Astrocyte (in vitro differentiated cells and primary cell): ENCODE measurements around the gene LSP1. TPM values are rescaled to one million over a fixed set of nuclear protein-coding genes. Genes with fewer than 3 reads are reported as not detected.

Source experiments
- DNase-seq: peaks from one replicate; pipeline ENCODE4 v3.0.0-alpha.2; 2010; ENCODE audit warnings: low read depth
- FAIRE-seq: peaks from 2 replicates; lab custom pipeline; 2011; peaks lifted over from hg19 to GRCh38; lab: Jason Lieb, UNC
- H2AFZ ChIP-seq: 2 replicates; pipeline ENCODE4 v1.6.0; 2012; ENCODE audit warnings: low read depth, low read length, inconsistent platforms
- H3K27ac ChIP-seq: 2 replicates; pipeline ENCODE4 v1.5.1; 2011; ENCODE audit warnings: low read depth, low read length, inconsistent platforms
- H3K27me3 ChIP-seq: 2 replicates; pipeline ENCODE4 v1.6.0; 2011; ENCODE audit warnings: low read length, inconsistent platforms; ENCODE audit not compliant: insufficient read depth
- H3K36me3 ChIP-seq: 2 replicates; pipeline ENCODE4 v1.5.1; 2011; ENCODE audit warnings: low read length, inconsistent platforms; ENCODE audit not compliant: insufficient read depth
- H3K4me1 ChIP-seq: 2 replicates; pipeline ENCODE4 v1.5.1; 2011; ENCODE audit warnings: low read length, inconsistent platforms; ENCODE audit not compliant: insufficient read depth
- H3K4me2 ChIP-seq: 2 replicates; pipeline ENCODE4 v1.6.0; 2012; ENCODE audit warnings: low read length, inconsistent platforms
- H3K4me3 ChIP-seq: 2 replicates; pipeline ENCODE4 v1.5.1; 2011; ENCODE audit warnings: low read depth, mild to moderate bottlenecking, low read length, inconsistent platforms; ENCODE audit not compliant: insufficient read depth
- H3K79me2 ChIP-seq: 2 replicates; pipeline ENCODE4 v1.6.0; 2012; ENCODE audit warnings: mild to moderate bottlenecking, low read length, inconsistent platforms; ENCODE audit not compliant: insufficient read depth
- H3K9ac ChIP-seq: 2 replicates; pipeline ENCODE4 v1.6.0; 2012; ENCODE audit warnings: mild to moderate bottlenecking, low read length, inconsistent platforms
- H3K9me3 ChIP-seq: 2 replicates; pipeline ENCODE4 v1.5.1; 2012; ENCODE audit warnings: low read depth, mild to moderate bottlenecking, low read length, inconsistent platforms; ENCODE audit not compliant: insufficient read depth
- H4K20me1 ChIP-seq: 2 replicates; pipeline ENCODE4 v1.6.0; 2012; ENCODE audit warnings: low read length, inconsistent platforms; ENCODE audit not compliant: insufficient read depth
- H3K27ac Mint-ChIP-seq: one replicate; pipeline ENCODE4 v1.8.0; 2021; ENCODE audit warnings: mild to moderate bottlenecking, mixed read lengths; ENCODE audit not compliant: unreplicated experiment
- H3K27me3 Mint-ChIP-seq: one replicate; pipeline ENCODE4 v1.8.0; 2021; ENCODE audit warnings: low read depth, mixed read lengths; ENCODE audit not compliant: unreplicated experiment
- H3K36me3 Mint-ChIP-seq: one replicate; pipeline ENCODE4 v1.8.0; 2021; ENCODE audit warnings: low read depth, mixed read lengths; ENCODE audit not compliant: unreplicated experiment
- H3K4me1 Mint-ChIP-seq: one replicate; pipeline ENCODE4 v1.8.0; 2021; ENCODE audit warnings: low read depth, mixed read lengths; ENCODE audit not compliant: unreplicated experiment
- H3K4me3 Mint-ChIP-seq: one replicate; pipeline ENCODE4 v1.8.0; 2021; ENCODE audit warnings: mild to moderate bottlenecking, moderate library complexity, mixed read lengths; ENCODE audit not compliant: unreplicated experiment
- H3K9me3 Mint-ChIP-seq: one replicate; pipeline ENCODE4 v1.8.0; 2021; ENCODE audit warnings: mild to moderate bottlenecking, mixed read lengths; ENCODE audit not compliant: unreplicated experiment
- CTCF ChIP-seq: IDR thresholded peaks from 2 replicates; pipeline ENCODE4 v1.5.1; 2011; ENCODE audit warnings: low read depth, mild to moderate bottlenecking, inconsistent platforms, low read length, moderate library complexity; ENCODE audit not compliant: insufficient read depth
- EZH2 ChIP-seq: IDR thresholded peaks from 2 replicates; pipeline ENCODE4 v1.6.1; 2012; ENCODE audit warnings: mild to moderate bottlenecking, low read length, inconsistent platforms; ENCODE audit not compliant: insufficient read depth
- total RNA-seq: library from RNA; stranded (reverse); gene quantifications from 2 replicates; pipeline ENCODE4 v1.2.1, GENCODE V29; 2021

The LSP1 gene
- total RNA-seq, 1 donor from 2014 or later: 1.3 TPM

GRCh38 chr11:1848640-1849430 is 4.0 kb upstream of the LSP1 start:
- no peaks in the 10 kb centered on the region for H3K4me1 Mint-ChIP-seq
- H3K36me3 Mint-ChIP-seq: no peaks in the 10 kb centered on the region
- Histone ChIP-seq H3K4me3 (no peak overlapping the region), H3K4me2 (no peak overlapping the region), H3K27me3 (peaks cover 6% of the 10 kb centered on the region), H3K36me3 (no peaks in the 10 kb centered on the region), H3K4me1 (peaks cover 3% of the 10 kb centered on the region), H3K9me3 (no peaks in the 10 kb centered on the region), H4K20me1 (no peaks in the 10 kb centered on the region), H3K9ac (no peak overlapping the region), H2AFZ (no peak overlapping the region), H3K79me2 (no peaks in the 10 kb centered on the region), H3K27ac (no peak overlapping the region)
- no peak overlapping the region for H3K4me3 Mint-ChIP-seq
- no peak overlapping the region for H3K27ac Mint-ChIP-seq
- no peak for FAIRE-seq
- no peaks in the 10 kb centered on the region for H3K9me3 Mint-ChIP-seq
- H3K27me3 Mint-ChIP-seq: peaks cover 30% of the 10 kb centered on the region
- DNase-seq: no peak
- TF ChIP-seq EZH2 (no peak), CTCF (no peak)

DNA sequence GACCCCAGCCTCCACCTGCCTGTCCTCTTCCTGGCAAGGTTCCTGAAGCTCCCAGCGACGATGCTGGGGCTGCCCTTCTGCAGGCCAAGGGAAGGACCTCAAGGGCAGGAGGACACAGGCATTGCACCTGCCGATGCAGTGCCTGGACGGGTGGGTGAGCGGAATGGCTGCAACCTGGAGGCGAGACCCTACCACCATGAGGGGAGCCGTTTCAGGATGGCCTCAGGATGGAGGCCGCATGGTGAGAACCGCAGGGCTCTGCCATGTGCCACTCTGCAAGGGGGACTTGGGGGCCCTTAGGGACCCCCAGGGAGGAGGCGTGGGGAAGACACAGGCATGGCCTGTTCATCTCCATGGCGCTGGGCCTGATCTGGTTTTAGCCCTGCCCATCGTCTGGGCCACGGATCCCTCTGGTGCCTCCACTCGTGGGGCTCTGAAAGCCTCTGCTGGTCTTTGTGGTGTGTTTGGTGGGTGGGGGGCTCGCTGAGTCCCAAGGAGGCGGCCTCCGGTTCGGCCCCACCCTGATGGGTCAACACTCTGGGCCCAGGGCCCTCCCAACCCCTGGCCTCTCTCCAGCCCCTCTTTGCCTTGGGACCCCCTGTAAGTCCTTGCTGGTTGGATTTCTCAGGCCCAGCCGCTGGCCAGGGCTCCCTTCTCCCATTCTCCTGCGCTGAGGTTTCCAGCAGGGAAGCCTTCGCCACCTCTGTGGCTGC is 1.3 kb upstream of the LSP1 start:
- Histone ChIP-seq H2AFZ (no peak overlapping the region), H3K79me2 (no peaks in the 10 kb centered on the region), H3K9ac (no peak overlapping the region), H3K4me2 (no peak overlapping the region), H4K20me1 (no peaks in the 10 kb centered on the region), H3K36me3 (no peaks in the 10 kb centered on the region), H3K4me1 (no peaks in the 10 kb centered on the region), H3K9me3 (no peaks in the 10 kb centered on the region), H3K27ac (no peak overlapping the region), H3K27me3 (no peaks in the 10 kb centered on the region), H3K4me3 (no peak overlapping the region)
- TF ChIP-seq CTCF (no peak), EZH2 (no peak)
- FAIRE-seq: no peak
- no peak for DNase-seq
- Mint-ChIP-seq H3K4me3 (no peak overlapping the region), H3K9me3 (no peaks in the 10 kb centered on the region), H3K27ac (no peak overlapping the region), H3K27me3 (peaks cover 21% of the 10 kb centered on the region), H3K36me3 (no peaks in the 10 kb centered on the region), H3K4me1 (no peaks in the 10 kb centered on the region)
